GM19240 (cell line): ENCODE results near the gene C5orf52.
"Not testable (repeated sequence)": the region's sequence is repeated elsewhere in the genome, so short reads cannot be mapped to it uniquely, and the experiment has no call there.

Experiments used
- DNase-seq: peaks from one replicate; pipeline ENCODE4 v3.0.0; 2011; ENCODE audit warnings: low spot score; ENCODE audit not compliant: insufficient read length

The C5orf52 gene

DNA sequence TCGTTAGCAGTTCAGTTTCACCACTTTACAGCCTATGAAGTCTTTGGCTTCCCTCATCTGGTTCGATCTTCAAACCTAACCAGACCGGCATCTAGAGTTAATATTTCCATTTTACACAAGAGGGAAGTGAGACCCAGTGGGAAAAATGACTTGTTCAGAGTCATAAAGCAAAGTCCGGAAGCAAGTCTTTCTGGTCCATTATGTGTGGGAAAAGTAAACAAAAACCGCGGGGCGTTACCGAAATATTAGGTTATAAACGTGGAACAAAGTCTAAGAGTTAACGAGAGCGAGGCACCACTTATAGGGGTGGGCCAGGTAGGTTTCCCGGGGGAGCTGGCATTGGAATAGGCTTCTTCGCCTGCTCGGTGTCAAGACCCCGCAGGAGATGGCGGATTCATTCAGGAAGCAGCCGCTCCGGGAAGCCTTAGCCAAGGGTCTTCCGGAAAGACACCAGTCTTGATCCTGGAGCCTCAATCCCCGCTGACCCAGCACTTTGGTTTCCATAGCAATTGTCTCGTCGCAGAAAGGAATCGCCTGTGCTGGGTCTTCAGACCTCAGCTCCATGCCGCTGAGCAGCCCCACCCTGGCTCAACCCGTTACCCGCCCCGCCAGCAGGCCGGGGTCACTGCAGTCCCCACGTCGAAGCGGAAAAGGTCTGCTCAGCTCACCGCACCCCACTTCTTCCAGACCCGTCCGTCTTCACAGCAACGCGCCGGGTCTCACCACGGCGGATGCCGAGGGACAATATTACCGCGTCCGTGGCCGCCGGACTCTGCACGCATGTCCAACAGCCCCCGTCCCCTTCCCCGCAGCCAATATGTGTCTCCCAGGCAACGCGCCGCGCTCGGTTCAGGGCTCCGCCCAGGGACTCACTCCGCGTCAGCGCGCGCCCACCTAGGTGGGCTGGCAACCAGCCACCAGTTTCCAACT is at the start of gene C5orf52:
C5orf52 (plus strand) TSS at position 872 of the 930 bp plus-strand sequence. CDS start 82 bp downstream, outside the sequence.
- peak; percentile 26 for DNase-seq

GRCh38 chr5:157624144-157624543 is 47.2 kb upstream of the C5orf52 start:
- DNase-seq = no peak

DNA sequence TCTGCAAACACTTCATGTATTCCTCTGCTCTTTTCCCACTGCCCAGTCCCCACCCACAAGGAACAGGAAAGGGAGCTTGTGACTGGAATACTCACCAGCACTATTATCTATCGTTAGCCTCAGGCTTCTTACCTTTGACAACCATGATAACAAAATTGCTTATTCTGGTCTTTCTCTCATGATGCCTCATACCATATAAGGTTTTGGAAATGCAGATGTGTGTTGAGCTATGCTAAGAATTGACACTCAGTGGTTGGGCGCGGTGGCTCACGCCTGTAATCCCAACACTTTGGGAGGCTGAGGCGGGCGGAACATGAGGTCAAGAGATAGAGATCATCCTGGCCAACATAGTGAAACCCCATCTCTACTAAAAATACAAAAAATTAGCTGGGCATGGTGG is 44.5 kb upstream of the C5orf52 start:
- no peak for DNase-seq

- no peak for DNase-seq
These were observed 41.0 kb upstream of the C5orf52 start for GRCh38 chr5:157630341-157630740.

GRCh38 chr5:157640406-157641066 is 30.8 kb upstream of the C5orf52 start:
- DNase-seq = no peak

DNA sequence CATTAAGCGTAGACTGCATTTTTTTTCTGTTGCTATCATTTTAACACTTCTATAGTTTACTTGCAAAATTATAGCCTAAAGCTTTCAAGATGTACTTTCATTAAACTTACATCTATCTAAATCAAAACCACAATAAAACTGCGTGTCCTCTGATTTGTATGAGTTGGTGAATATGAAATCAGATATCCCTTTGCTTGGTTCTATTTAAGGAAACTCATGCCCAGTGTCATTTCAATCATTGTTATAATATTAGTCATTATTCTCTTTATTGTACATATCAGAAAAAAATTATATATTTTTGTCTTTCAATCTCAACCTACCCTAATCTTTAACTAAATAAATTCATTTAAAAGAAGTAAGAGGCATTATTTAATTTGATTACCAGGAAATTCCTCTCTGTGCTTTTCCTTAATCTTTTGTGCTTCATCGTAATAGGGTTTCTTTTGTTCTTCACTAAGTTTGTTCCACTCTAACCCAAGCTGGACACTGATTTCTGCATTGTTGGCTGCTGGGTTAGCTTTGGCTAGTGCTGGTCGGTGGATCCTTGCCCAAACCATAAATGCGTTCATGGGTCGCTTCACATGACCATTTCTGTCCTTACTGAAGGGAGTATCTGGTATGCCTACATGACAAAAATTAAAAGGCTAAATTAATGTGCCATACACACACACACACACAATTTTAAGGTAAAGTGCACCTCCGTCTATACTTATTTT is 22.9 kb upstream of the C5orf52 start:
- no peak for DNase-seq

DNA sequence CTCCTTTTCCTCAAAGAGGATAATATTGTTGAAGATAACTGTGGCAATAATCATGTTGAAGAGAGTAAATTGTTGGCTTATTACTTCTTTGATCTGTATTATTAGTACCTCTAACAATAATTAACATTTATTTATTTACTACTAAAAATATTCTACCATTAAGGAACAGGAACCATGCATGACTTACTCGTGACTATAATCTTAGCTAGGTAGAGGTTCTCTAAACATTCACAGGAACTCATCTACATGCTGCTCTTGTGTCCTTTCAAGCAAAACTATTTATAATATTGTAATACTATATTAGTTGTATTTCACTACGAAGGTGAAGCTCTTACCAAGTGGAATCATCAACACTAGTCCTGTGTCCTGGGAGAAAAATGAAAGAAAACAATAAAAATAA is 22.2 kb upstream of the C5orf52 start:
- DNase-seq = no peak

- no peak for DNase-seq
These were observed 20.2 kb upstream of the C5orf52 start for GRCh38 chr5:157650991-157651611.

GRCh38 chr5:157651623-157652376 is 19.5 kb upstream of the C5orf52 start:
- DNase-seq = no peak

DNA sequence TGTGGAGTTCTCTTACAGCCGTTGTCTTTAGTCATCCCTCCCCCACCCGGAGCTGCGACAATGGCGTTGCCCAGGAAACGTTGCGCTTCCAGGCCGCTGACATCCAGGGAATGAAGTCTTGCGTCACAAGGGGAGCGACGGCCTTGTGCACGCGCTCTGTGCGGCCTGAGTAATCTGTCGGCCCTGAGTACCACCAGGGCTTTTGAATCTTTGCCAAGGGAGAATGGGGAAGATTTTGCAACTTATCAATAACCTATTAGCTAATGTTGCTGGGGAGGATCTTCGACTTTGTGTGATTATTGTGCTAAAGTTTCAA is 19.0 kb upstream of the C5orf52 start, which contains the start of gene SOX30:
SOX30 (minus strand) TSS at position 62 of the 316 bp plus-strand sequence. CDS start 360 bp downstream, outside the sequence.
- DNase-seq = no peak

DNA sequence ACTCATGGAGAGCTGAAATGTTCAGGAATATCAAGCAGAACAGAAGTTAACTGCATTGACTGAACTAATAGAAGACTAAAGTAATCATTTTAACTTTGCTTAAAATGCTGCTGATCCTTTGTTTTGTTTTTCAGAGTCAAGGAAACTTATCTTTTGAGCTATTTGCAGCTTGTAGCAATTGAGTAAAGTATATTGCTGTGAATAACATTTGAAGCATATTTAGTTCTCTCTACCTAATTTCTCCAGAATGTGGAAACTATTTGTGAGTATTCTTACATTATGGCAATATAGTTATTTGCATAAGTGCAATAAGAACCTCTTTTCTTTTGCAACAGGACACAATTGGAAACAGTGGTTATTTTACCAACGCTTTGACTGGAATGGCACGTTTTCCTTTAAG is 13.8 kb upstream of the C5orf52 start:
- DNase-seq = no peak

DNA sequence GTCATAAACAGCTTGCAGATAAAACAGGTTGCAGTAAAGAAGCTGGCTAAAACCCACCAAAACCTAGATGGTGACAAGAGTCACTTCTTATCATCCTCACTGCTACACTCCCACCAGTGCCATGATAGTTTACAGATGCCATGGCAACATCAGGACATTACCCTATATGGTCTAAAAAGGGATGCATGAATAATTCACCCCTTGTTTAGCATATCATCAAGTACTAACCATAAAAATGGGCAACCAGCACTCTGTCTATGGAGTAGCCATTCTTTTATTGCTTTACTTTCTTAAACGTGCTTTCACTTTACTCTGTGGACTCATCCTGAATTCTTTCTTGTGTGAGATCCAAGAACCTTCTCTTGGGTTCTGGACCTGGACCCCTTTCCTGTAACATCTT is 12.4 kb upstream of the C5orf52 start:
- no peak for DNase-seq

GRCh38 chr5:157659868-157660660 is 11.3 kb upstream of the C5orf52 start:
- DNase-seq = no peak

DNA sequence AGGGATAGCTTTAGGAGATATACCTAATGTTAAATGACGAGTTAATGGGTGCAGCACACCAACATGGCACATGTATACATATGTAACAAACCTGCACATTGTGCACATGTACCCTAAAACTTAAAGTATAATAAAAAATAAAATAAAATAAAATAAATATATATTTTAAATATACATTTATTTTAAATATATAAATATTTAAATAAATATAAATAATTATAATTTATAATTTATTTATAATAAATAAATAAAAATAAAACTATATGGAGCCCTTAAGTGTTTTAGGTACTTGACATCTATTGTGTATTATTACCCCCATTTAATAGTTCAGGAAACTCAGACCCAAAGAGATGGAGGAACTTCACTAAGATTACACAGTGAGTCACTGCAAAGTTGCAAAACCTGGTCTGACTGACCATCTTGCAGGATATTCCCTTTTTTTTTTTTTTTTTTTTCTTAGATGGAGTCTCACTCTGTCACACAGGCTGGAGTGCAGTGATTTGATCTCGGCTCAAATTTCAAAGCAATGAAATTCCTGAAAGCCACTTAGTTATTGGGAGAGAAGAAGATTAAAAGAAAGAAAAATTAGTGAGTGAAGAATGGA is 5.8 kb upstream of the C5orf52 start:
- no peak for DNase-seq

DNA sequence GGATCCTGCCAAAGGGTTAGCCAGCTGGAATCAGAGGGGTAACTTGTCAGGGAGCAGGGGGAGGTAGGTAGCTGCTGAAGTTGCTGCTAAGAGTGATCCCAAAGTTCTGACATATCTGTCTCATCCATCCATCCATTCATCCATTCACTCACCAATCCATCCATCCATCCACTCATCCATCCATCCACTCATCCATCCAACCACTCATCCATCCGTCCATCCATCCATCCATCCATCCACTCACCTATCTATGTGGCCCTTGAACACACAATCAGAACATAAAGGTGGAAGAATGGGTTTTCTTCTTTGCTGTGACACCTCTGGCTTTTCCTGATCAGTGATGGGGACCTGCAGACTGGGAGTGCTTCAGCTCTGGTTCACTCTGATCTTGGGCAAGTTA is 3.0 kb upstream of the C5orf52 start:
- no peak for DNase-seq

DNA sequence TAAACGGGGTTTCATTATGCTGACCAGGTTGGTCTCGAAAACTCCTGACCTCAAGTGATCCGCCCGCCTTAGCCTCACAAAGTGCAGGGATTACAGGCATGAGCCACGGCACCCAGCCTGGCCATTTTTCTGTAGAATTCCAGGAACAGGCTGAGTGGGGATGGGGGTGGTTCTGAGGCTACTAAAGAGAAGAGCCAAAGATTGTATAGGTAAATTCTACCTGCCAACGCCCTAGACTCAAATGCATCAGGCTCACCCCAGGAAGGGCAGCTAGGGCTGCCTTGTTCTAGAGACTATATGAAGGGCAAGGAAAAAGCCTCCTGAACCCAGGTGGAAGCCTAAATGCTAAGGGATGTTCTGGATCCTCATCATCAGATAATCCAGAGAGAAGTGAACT is 1.6 kb upstream of the C5orf52 start:
- no peak for DNase-seq

DNA sequence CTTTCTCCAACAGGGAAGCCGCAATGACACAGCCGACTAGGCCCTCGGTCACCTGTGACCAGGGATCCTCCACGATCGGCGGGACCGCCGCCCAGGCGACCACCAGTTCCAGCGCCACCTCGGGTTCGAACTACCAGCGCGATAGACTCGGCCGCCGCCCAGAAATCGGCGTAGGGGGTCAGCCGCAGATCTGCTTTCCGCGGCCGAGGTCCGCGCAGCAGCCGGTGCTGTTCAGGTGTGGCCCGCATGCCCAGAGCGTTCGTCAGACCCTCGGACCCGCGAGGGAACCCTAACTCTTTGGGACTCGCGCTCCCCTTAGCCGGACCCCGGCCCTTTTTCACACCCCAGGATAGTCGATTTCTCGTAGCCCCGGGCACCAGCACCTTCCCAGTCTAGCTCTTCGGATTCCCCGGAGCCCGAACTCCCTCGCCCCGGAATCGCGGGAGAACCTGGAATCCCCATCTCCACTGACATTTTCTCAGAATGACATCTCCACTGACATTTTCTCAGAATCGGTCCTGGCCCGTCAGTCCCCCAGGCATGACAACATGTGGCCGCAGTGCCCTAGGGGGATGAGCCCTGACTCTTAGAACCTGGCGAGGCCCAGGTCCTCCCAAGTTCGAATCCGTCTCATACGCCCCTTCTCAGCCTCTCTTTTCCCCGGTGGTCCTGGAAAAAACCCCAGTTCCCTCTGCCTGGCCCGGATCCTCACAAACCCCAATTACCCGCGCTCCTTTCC is 428 bp downstream of the C5orf52 start:
- no peak for DNase-seq

GRCh38 chr5:157672976-157673375 is 1.6 kb downstream of the C5orf52 start:
- no peak for DNase-seq

DNA sequence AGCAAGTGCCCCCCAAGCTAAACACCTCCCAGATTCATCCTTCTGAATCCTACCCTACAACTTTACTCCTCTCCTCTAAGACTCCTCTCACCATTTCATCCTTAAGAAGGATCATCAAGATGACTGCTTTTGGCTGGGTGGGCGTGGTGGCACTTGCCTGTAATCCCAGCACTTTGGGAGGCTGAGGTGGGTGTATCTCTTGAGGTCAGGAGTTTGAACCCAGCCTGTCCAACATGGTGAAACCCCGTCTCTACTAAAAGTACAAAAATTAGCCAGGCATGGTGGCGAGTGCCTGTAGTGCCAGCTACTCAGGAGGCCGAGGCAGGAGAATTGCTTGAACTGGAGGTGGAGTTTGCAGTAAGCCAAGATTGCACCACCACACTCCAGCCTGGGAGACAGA is 3.0 kb downstream of the C5orf52 start:
- DNase-seq = not testable (repeated sequence)
